Spleen (tissue), 11 donors: Measurements from ENCODE around the gene PALLD. TPM values are rescaled to one million over a fixed set of nuclear protein-coding genes. Genes with fewer than 3 reads are reported as not detected.

ENCODE experiments used
- DNase-seq: peaks from one replicate; pipeline ENCODE4 v3.0.0-alpha.2; 2020
- H3K27ac ChIP-seq, 8 donors: fragments of 200-600 bp; sonication (generic) in 7 of 8; 1 replicate in 4 of 8; 2 replicates in 4 of 8; pipeline versions ENCODE4 v1.5.0 to v1.8.0; 2016 to 2021; ENCODE audit warnings: inconsistent platforms in 4 of 8, mild to moderate bottlenecking in 4 of 8, moderate library complexity in 1 of 8
- H3K27me3 ChIP-seq, 7 donors: fragments of 200-600 bp; sonication (generic) in 6 of 7; replicated peaks in 1 of 7; 1 replicate in 4 of 7; 2 replicates in 3 of 7; pipeline versions ENCODE4 v1.5.0 to v1.8.0; 2016 to 2021; ENCODE audit warnings: inconsistent platforms in 3 of 7, mild to moderate bottlenecking in 1 of 7
- H3K36me3 ChIP-seq, 6 donors: fragments of 200-600 bp; sonication (generic) in 5 of 6; 1 replicate in 4 of 6; 2 replicates in 2 of 6; pipeline versions ENCODE4 v1.5.0 to v1.8.0; 2016 to 2021; ENCODE audit warnings: inconsistent platforms in 2 of 6
- H3K4me1 ChIP-seq, 6 donors: fragments of 200-600 bp; sonication (generic) in 5 of 6; 1 replicate in 3 of 6; 2 replicates in 3 of 6; pipeline versions ENCODE4 v1.5.0 to v1.8.0; 2016 to 2021; ENCODE audit warnings: inconsistent platforms in 3 of 6
- H3K4me3 ChIP-seq, 8 donors: fragments of 200-600 bp; sonication (generic) in 7 of 8; 1 replicate in 4 of 8; 2 replicates in 4 of 8; pipeline versions ENCODE4 v1.5.0 to v1.8.0; 2016 to 2021; ENCODE audit warnings: inconsistent platforms in 4 of 8, mild to moderate bottlenecking in 4 of 8, moderate library complexity in 2 of 8
- H3K9me3 ChIP-seq, 8 donors: fragments of 200-600 bp; sonication (generic) in 7 of 8; 1 replicate in 4 of 8; 2 replicates in 4 of 8; pipeline versions ENCODE4 v1.5.0 to v1.8.0; 2016 to 2021; ENCODE audit warnings: inconsistent platforms in 4 of 8
- POLR2A ChIP-seq, 3 donors: fragments of 450-650 bp; IDR thresholded peaks; one replicate each; pipeline ENCODE4 v1.5.1; 2017; ENCODE audit warnings: antibody characterized with exemption in 3 of 3, mild to moderate bottlenecking in 1 of 3
- POLR2AphosphoS5 ChIP-seq, 3 donors: sonication (generic); formaldehyde crosslinking; IDR thresholded peaks; one replicate each; pipeline ENCODE4 v1.5.1; 2017; ENCODE audit warnings: antibody characterized with exemption in 3 of 3
- WGBS, 5 donors: extraction: QIAGEN DNeasy Blood & Tissue Kit in 3 of 5; methylation state at CpG; one replicate each; pipeline versions ENCODE4 v1.1.5 to v1.1.7; 2013 to 2018; 5-methylcytosine and 5-hydroxymethylcytosine counted together
- intact Hi-C: fragments of 100-400 bp; cut with DNase I; formaldehyde crosslinking; loops from one replicate; pipeline ENCODE4 v1.15.0; 2023; ENCODE audit warnings: low total_unique reads
- polyA plus RNA-seq, 3 donors: library from polyadenylated mRNA; stranded (reverse); fragments of 200-250 nt; gene quantifications; one replicate each; pipeline ENCODE4 v1.2.1, GENCODE V29; 2013
- total RNA-seq, 7 donors: library from RNA; depleted of rRNA in 3 of 7; stranded (reverse); fragments of >200 nt in 3 of 7; fragmentation: NEBNext Ultra II Directional in 4 of 7; extraction: Animal tissue kit (Norgen Biotek cat#: 25700) in 4 of 7; gene quantifications; one replicate each; pipeline versions ENCODE4 v1.1.0 to v1.2.1, GENCODE V29; 2016 to 2021
- TF ChIP-seq, protein P1 (sequence below), 11 experiments: fragments of 200-600 bp in 7 of 11; fragments of 450-650 bp in 4 of 11; sonication (generic) in 4 of 11; IDR thresholded peaks in 8 of 11; conservative IDR thresholded peaks in 3 of 11; 1 replicate in 7 of 11; 2 replicates in 4 of 11; pipeline versions ENCODE4 v1.4.0 to v1.8.0; 2016 to 2021; ENCODE audit warnings: antibody characterized with exemption in 11 of 11, inconsistent platforms in 4 of 11, mild to moderate bottlenecking in 1 of 11
- donor health status: healthy with polysubstance abuse.
- donor health status: DM: no; HTN: no; CAD: no; lungs with moderate emphysema.
- donor health status: DM: no; HTN: no; CAD: no.
- donor health status: Bipolar disorder and iron deficiency.
- donor health status: healthy.
- donor health status: DM: no; HTN: no; CAD: no.
- donor health status: DM: yes; HTN: yes; CAD: no.

The PALLD gene
- total and polyA plus RNA-seq, 10 donors = 24.3 to 228 (median 142) TPM

DNA sequence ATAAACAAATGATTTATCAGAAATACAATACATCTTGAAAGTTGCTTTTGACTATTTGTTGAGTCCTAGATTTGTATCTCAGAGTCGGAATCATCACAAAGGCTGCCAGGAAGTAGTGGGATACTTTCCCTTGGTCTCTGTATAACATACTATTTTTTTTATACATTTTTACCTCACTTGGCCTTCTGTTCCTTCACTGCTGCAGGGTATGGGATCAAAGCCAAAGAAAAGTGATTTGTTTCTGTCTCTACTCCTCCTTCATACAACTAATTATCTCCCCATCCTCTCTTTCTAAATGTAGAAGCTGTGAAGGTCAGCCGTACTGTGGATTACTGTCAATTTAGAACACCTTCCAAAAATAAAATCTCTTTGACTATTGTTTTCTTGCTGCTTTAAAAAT lies 24.9 kb downstream of the PALLD start:
- Histone ChIP-seq H3K27me3 (no peaks in the 10 kb centered on the region), H3K4me3 (no peak overlapping the region), H3K4me1 (no peaks in the 10 kb centered on the region), H3K36me3 (no peaks in the 10 kb centered on the region), H3K9me3 (no peaks in the 10 kb centered on the region), H3K27ac (no peak overlapping the region)
- intact Hi-C loops = no loop called here
- TF ChIP-seq POLR2A (IDR thresholded peaks at IDR 0.05) = no peak
- no peak for TF ChIP-seq POLR2AphosphoS5 (IDR thresholded peaks at IDR 0.05)
- TF ChIP-seq, protein P1, sequence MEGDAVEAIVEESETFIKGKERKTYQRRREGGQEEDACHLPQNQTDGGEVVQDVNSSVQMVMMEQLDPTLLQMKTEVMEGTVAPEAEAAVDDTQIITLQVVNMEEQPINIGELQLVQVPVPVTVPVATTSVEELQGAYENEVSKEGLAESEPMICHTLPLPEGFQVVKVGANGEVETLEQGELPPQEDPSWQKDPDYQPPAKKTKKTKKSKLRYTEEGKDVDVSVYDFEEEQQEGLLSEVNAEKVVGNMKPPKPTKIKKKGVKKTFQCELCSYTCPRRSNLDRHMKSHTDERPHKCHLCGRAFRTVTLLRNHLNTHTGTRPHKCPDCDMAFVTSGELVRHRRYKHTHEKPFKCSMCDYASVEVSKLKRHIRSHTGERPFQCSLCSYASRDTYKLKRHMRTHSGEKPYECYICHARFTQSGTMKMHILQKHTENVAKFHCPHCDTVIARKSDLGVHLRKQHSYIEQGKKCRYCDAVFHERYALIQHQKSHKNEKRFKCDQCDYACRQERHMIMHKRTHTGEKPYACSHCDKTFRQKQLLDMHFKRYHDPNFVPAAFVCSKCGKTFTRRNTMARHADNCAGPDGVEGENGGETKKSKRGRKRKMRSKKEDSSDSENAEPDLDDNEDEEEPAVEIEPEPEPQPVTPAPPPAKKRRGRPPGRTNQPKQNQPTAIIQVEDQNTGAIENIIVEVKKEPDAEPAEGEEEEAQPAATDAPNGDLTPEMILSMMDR (IDR thresholded peaks at IDR 0.05 in 8 of 11, conservative IDR thresholded peaks at IDR 0.05 in 3 of 11) = no peak
- DNase-seq = no peak
- 60 to 83% (median 71%) methylated on average over 2 of the region's 2 CpGs for WGBS, 5 donors

DNA sequence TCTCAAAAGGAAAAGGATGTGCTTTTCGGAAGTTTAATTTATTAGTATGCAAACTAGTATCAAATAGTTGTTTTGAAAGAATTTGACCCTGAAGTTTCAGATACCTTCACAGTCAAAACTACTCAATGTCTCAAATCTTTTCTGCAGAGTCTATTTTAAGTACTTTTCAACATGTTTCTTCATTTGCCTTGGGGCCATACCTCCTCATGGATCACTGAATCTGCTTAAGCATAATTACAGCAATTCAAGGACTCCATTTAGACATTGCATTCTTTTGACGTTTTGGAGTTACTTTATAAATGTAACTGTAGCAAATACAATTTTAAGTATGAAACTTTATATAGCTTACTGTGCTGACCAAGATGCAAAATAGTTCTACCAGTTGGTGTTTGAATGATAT lies 25.5 kb downstream of the PALLD start:
- 64 to 78% (median 66%) methylated on average over 2 of the region's 2 CpGs for WGBS, 5 donors
- H3K27me3 ChIP-seq = no peaks in the 10 kb centered on the region
- H3K27ac ChIP-seq = no peak overlapping the region
- H3K4me1 ChIP-seq = no peaks in the 10 kb centered on the region
- H3K9me3 ChIP-seq = no peaks in the 10 kb centered on the region
- H3K4me3 ChIP-seq = no peak overlapping the region
- TF ChIP-seq, protein P1 (IDR thresholded peaks at IDR 0.05 in 8 of 11, conservative IDR thresholded peaks at IDR 0.05 in 3 of 11) = no peak
- TF ChIP-seq POLR2AphosphoS5 (IDR thresholded peaks at IDR 0.05) (no peak), POLR2A (IDR thresholded peaks at IDR 0.05) (no peak)
- DNase-seq = no peak
- no peaks in the 10 kb centered on the region for H3K36me3 ChIP-seq
- intact Hi-C loops = no loop called here

DNA sequence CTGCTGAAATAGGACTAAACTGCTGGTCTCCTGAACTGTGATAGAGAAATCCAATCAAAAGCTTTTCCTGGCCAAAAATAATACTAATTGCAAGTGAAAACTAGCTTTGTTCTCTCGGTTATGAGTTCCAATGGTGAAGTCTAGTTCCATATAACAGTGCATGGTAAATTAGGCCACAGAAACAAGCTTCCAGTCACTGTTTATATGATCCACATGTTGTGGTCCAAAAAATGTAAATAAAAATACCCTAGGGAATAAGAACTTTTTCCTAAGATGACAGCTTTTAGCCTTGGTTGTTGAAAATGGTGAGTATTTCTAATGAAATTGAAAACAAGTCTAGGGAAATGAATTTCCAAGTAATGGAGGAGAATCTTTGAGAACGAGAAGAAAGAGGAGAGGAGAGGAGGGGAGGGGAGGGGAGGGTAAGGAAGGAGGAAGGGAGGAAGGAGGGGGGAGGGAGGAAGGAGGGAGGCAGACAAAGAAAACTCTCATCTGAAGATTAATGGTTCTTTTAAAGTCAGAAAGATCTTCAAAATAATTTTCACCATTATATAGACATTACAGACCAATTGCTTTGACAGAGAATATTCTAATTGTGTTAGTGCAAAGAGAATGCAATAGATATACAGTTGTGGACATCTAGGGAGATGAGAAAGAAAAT lies 26.1 kb downstream of the PALLD start:
- no peaks in the 10 kb centered on the region for H3K27me3 ChIP-seq
- no peak for DNase-seq
- H3K9me3 ChIP-seq = no peaks in the 10 kb centered on the region
- H3K4me1 ChIP-seq = no peaks in the 10 kb centered on the region
- H3K36me3 ChIP-seq = no peaks in the 10 kb centered on the region
- TF ChIP-seq POLR2AphosphoS5 (IDR thresholded peaks at IDR 0.05) (no peak), POLR2A (IDR thresholded peaks at IDR 0.05) (no peak)
- TF ChIP-seq, protein P1 (IDR thresholded peaks at IDR 0.05 in 8 of 11, conservative IDR thresholded peaks at IDR 0.05 in 3 of 11) = no peak
- intact Hi-C loops = no loop called here
- no peak overlapping the region for H3K27ac ChIP-seq
- no peak overlapping the region for H3K4me3 ChIP-seq
- WGBS, 5 donors = 52 to 74% (median 72%) methylated on average over 2 of the region's 2 CpGs

DNA sequence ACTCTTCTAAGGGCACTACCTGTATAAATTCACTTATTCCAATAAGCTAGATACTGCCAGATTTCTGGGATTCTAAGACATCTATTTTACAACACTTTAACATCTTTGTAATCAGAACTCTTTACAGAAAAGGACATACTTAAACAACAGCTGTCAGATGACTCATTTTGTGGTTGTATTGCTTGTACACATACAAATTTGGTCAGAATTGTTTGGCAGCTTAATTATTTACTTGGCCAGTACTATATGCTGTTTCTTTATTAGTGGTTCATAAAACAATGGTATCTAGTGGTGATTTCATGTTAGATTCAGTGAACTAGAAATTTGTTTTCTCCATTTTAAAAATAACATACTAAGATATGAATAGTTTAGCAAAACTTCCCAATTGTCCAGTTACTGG lies 27.2 kb downstream of the PALLD start:
- DNase-seq = no peak
- H3K27ac ChIP-seq = no peak overlapping the region
- no peaks in the 10 kb centered on the region for H3K27me3 ChIP-seq
- TF ChIP-seq POLR2A (IDR thresholded peaks at IDR 0.05) = no peak
- TF ChIP-seq, protein P1 (IDR thresholded peaks at IDR 0.05 in 8 of 11, conservative IDR thresholded peaks at IDR 0.05 in 3 of 11) = no peak
- no peak for TF ChIP-seq POLR2AphosphoS5 (IDR thresholded peaks at IDR 0.05)
- no peak overlapping the region for H3K4me3 ChIP-seq
- intact Hi-C loops = no loop called here
- H3K9me3 ChIP-seq = no peaks in the 10 kb centered on the region
- no peaks in the 10 kb centered on the region for H3K4me1 ChIP-seq
- no peaks in the 10 kb centered on the region for H3K36me3 ChIP-seq
